Posterior cingulate gyrus (tissue), 11 donors: Measurements from ENCODE around the gene KCNA1.
"Not testable (repeated sequence)": the region's sequence is repeated elsewhere in the genome, so short reads cannot be mapped to it uniquely, and the experiment has no call there.

Source experiments
- DNase-seq, 10 donors: peaks; one replicate each; pipeline versions ENCODE4 v3.0.0 to v3.0.0-alpha.2; 2020 to 2021; ENCODE audit warnings: mixed read lengths in 3 of 10
- intact Hi-C: fragments of 100-400 bp; cut with DNase I; formaldehyde crosslinking; loops from one replicate; pipeline ENCODE4 v1.15.1; 2023

Gene KCNA1

DNA sequence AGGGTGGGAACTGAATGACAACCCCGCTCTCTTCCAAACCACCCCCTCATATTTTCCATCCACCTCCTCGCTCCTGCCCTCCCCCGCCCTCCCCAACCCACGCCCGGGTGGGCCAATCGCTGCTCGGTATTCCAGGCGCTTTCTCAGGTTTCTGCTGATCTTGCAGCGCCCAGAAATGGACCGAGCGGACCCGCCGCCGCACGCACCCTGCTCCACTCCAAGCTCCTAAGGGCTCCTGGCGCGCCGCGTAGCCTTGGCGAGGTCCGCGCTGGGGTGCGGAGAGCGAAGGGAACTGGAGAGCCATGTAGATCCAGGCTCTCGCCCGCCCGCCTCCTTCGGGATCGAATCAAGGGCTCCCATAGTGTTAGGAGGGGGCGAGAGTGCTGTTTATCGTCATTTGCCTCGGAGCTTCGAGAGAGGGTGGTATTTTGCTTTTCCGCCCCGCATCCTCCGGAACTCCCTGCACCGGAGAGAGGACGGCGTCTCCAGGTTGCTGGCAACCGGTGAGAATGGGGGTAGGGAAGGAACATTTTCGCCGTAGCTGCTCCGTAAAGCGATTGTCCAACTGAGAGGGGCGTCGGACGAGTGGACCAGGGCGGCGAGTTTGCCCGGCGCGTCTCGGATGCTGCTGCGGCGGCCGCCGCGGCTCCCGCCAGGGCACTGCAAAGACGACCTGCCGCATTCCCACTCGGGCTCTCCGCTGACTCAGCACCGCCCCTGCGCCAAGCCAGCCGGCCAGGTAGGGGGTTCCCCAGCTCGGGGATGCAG lies at the start of gene KCNA1:
TSS of gene KCNA1 (plus strand) at position 172 of the 768 bp plus-strand sequence. CDS start 1,474 bp downstream, outside the sequence.
- intact Hi-C loops, result no loop called here
- peak in 8 of 10 donors; percentile 30 to 92 (median 52) for DNase-seq

DNA sequence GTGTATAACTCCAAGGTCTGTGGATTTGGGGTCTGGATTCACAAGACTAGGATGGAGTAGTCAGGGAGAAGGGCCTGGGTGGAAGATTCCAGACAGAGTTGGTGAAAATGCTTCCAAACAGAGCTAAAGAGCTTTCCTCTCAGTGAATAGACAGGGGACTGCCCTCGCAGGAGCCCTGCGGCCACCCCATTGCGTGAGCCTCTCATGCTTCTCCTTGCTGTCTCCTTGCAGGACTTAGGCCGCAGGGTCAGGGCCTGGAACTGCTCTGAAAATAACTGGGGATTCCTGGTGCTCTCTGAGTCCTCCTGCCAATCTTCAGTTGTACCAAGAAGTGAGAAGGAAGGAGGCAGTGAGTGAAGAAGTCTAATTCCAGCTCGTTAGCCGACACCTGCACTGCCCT lies 49.0 kb upstream of the KCNA1 start:
- intact Hi-C loops, result no loop called here
- no peak for DNase-seq

DNA sequence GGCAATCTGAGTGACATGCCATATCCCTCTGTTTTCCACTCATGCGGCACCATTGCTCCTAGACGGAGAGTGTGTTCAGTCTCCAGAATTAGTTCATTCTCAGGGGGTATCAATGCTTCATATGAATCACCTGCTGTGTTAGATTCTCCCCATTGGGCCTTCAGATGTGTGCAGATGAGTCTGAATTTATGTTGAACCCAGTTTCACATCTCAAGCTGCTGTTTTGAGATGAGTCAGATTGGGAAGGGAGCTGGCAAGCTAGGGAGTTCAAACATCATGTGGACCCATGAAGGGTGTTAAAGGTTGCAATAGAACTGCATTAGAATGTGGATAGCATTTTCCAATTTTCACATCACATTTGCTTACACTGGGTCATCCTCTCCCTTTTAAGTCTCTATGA lies 46.9 kb upstream of the KCNA1 start:
- no peak for DNase-seq
- intact Hi-C loops, result no loop called here

DNA sequence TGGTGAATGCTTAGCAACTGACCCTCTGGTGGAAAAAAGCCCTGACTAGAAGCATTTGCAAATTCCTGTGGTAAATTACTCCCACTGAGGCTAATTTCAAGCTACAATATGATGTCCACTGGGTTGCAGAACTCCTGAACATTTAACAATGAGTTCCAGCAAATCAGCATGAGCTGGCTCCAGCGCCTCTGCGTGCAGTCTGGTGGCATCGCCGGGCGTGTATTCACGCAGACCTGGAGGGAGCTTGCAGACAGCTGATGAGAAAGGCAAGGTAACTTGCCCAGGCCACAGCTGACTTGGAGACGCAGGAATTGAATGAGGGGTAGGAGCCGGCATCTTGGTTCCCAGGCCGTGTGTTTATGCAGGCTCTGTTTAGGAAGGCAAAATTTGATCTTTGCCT lies 45.1 kb upstream of the KCNA1 start:
- intact Hi-C loops, result no loop called here
- DNase-seq, result no peak

DNA sequence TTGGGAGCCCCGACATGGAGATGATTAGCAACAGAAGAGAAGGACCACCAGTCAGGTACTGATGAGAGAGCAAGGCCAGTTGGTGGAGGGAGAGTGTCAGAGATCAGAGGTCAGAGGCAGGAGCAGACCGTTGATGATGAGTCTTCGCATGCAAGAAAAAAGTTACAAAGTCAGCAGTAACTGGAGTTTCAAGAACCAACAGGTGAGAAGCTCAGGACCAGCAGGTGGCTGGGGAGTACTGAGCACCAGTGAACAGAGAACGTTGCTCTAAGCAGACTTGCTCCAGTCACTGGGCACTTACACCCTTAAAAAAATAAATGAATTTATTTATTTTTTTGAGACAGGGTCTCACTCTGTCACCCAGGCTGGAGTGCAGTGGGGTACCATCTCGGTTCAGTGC lies 44.5 kb upstream of the KCNA1 start:
- no peak for DNase-seq
- intact Hi-C loops, result no loop called here

GRCh38 chr12:4866299-4866698 lies 43.4 kb upstream of the KCNA1 start:
- intact Hi-C loops, result no loop called here
- DNase-seq, result no peak

GRCh38 chr12:4867384-4867783 lies 42.3 kb upstream of the KCNA1 start:
- DNase-seq, result no peak
- intact Hi-C loops, result no loop called here

DNA sequence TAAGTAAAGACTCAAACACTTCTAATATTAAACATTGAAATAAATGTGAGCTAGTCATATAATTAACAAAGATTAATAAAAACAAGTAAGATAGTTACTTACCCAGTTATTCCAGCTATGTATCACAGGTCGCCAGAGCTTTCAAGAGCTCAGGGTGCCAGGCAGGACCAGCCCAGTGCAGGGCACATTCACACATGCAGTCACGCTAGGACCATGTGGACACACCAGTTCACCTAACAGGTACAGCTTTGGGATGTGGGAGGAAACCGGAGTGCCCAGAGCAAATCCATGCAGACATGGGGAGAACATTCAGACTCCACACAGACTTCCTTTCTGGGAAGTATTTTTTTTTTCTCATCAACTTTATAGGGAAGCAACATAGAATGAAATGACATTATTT lies 39.3 kb upstream of the KCNA1 start:
- DNase-seq, result no peak
- intact Hi-C loops, result no loop called here

- intact Hi-C loops, result no loop called here
- DNase-seq, result no peak
Measured at GRCh38 chr12:4871514-4871913, 38.2 kb upstream of the KCNA1 start.

GRCh38 chr12:4873947-4874346 lies 35.8 kb upstream of the KCNA1 start:
- intact Hi-C loops, result no loop called here
- DNase-seq, result no peak

DNA sequence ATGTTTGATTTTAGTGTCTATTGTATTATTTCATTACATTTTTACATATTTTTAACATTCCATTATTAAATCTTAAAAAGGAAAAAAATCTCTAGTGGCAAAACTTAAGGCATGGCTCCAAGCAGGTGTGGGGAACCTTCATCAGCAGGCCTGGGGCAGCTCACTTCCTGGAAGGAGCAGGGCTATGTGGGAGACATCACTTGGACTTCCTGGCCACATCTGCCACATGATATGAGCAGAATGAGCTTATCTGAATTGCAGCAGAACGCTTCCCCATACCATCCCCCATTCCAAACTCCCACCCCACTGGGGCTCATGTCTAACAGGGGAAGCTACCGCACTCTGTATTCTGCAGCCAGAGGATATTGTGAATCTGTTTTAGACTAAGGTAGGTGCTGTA lies 35.0 kb upstream of the KCNA1 start:
- intact Hi-C loops, result no loop called here
- no peak for DNase-seq

GRCh38 chr12:4879481-4879880 lies 30.2 kb upstream of the KCNA1 start:
- intact Hi-C loops, DNase-seq: not testable (repeated sequence)

- DNase-seq, result peak in 7 of 10 donors; percentile 29 to 85 (median 41)
- intact Hi-C loops, result no loop called here
Measured at GRCh38 chr12:4881266-4882064, 28.2 kb upstream of the KCNA1 start.

- DNase-seq, result no peak
- intact Hi-C loops, result no loop called here
Measured at GRCh38 chr12:4891866-4892265, 17.8 kb upstream of the KCNA1 start.

- intact Hi-C loops, result no loop called here
- DNase-seq, result no peak
Measured at GRCh38 chr12:4892418-4892817, 17.3 kb upstream of the KCNA1 start.

GRCh38 chr12:4894019-4894418 lies 15.7 kb upstream of the KCNA1 start:
- intact Hi-C loops, result no loop called here

DNA sequence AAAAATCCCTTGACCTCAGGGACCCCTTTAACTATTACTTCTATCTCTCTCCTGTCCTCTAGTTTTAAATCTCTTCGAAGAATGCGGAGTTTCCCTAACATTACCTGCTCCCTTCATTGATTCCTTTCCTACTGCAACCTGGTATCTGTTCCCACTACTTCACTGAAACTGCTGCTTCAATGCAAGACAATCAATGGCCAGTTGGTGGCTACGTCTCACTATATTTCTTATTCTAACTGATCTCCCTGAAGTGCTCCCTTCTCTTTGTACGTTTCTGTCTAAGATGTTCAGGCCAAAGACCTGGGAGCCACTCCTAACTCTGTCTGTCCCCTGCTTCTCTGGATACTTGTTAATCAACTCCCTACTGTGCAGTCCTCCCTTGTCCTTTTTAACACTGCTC lies 10.3 kb upstream of the KCNA1 start:
- DNase-seq, result no peak
- intact Hi-C loops, result no loop called here

More at GRCh38 chr12:4894019-4894418, 15.7 kb upstream of the KCNA1 start:
- no peak for DNase-seq

DNA sequence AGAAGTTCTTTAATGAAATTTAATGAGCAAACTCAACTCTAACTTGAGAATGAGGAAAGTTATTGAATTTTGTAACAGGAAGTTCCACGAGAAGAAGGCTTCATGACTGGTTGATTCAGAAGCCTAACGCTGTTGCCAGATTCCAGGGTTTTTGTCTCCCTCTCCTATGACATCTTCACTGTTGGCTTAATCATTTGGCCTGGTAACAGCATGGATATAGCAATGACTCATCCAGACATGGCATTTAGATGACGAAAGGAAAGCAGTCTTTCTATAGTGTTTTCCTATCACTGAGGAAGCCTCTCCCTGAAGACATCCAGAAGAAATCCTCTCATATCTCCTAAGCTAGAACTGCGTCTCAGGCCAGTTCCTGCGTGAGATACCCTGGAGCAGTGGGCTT lies 9.4 kb upstream of the KCNA1 start:
- intact Hi-C loops, result no loop called here
- no peak for DNase-seq

- no peak for DNase-seq
- intact Hi-C loops, result no loop called here
Measured at GRCh38 chr12:4905316-4905715, 4.4 kb upstream of the KCNA1 start.

DNA sequence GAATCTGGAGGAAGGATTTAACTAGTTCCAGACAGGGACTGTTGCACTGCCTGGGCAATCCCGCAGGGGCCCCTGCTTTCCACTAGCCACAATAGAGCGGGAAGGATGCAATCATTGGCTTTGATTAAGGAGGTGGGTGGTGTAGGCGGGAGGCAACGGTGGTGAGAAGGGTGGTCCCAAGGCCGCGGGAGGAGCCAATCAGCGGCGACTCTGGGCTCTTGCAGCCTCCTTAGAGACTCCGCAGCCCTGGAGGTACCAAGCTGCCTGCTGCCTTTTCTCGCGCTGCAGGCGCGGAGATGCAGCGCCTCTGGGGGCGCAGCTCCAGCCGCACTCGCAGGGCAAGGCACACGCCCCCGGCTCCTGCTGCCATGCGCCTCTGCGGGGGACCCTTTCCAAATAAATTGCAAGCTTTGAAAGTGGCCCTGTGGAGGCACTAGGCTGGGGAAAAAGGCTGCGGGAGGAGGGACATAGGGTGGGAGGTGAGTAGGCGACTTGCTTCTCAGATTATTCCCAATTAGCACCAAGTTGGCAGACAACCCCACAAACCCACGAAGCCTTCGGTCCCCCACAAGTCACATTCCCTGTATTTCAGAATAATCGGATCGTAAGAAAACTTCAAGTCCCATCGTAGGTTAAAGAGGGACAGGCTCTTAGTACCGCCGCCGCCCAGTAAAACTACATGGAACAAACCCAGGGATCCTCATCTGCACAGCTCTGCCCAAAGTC lies 858 bp upstream of the KCNA1 start:
- peak in 8 of 10 donors; percentile 35 to 95 (median 65) for DNase-seq
- intact Hi-C loops, result no loop called here

GRCh38 chr12:4909410-4909733 lies 333 bp upstream of the KCNA1 start:
- intact Hi-C loops, result no loop called here
- DNase-seq, result peak in 7 of 10 donors; percentile 19 to 86 (median 31)
